Measurements from ENCODE around the gene SYNPO2. TPM values are rescaled to one million over a fixed set of nuclear protein-coding genes. Genes with fewer than 3 reads are reported as not detected.

Gene SYNPO2
- total RNA-seq, 1 experiment from 2014 or later = 0.04 TPM

DNA sequence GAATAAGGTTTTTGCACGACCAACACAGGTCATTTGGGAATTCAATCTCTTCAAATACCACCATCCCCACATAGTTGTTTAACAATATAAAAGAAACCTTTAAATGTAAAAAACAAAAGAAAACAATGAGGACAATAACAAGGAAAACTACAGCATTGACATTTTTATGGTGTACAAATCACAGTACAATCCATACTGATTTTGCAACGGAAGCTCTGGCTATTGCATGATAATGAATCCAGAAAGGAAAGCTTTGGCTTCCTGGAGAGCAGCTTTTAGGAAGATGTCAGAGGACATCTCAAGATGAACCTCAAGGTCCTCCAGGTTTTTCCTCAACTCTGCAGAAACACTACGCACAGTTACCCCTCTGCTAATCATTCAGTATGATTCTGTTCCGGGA is 135.4 kb downstream of the SYNPO2 start:
- Histone ChIP-seq H4K20me1 (ENCODE audit: low read length) (no peaks in the 10 kb centered on the region), H3K9me3 (ENCODE audit: low read length) (no peaks in the 10 kb centered on the region), H3K27me3 (ENCODE audit: low read length) (no peaks in the 10 kb centered on the region), H3K4me1 (ENCODE audit: insufficient read depth, low read length) (peaks cover 15% of the 10 kb centered on the region), H3K79me2 (ENCODE audit: low read length) (no peaks in the 10 kb centered on the region), H2AFZ (ENCODE audit: low read length) (no peak overlapping the region), H3K9ac (ENCODE audit: low read length) (no peak overlapping the region), H3K4me2 (ENCODE audit: low read length) (no peak overlapping the region), H3F3A (ENCODE audit: low read length, unreplicated experiment) (no peaks in the 10 kb centered on the region), H3K9me2 (replicated peaks; ENCODE audit: low read length) (no peaks in the 10 kb centered on the region), H3K4me3 (ENCODE audit: low read length) (no peak overlapping the region), H3K36me3 (ENCODE audit: low read depth, low read length) (no peaks in the 10 kb centered on the region), H3K27ac (ENCODE audit: low read length) (no peak overlapping the region)
- TF ChIP-seq EZH2 (IDR thresholded peaks at IDR 0.05; ENCODE audit: low read length, unreplicated experiment) (no peak), EZH2phosphoT487 (IDR thresholded peaks at IDR 0.05; ENCODE audit: borderline replicate concordance, low read length) (no peak)
- TF ChIP-seq, protein P1, sequence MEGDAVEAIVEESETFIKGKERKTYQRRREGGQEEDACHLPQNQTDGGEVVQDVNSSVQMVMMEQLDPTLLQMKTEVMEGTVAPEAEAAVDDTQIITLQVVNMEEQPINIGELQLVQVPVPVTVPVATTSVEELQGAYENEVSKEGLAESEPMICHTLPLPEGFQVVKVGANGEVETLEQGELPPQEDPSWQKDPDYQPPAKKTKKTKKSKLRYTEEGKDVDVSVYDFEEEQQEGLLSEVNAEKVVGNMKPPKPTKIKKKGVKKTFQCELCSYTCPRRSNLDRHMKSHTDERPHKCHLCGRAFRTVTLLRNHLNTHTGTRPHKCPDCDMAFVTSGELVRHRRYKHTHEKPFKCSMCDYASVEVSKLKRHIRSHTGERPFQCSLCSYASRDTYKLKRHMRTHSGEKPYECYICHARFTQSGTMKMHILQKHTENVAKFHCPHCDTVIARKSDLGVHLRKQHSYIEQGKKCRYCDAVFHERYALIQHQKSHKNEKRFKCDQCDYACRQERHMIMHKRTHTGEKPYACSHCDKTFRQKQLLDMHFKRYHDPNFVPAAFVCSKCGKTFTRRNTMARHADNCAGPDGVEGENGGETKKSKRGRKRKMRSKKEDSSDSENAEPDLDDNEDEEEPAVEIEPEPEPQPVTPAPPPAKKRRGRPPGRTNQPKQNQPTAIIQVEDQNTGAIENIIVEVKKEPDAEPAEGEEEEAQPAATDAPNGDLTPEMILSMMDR (conservative IDR thresholded peaks at IDR 0.05; ENCODE audit: low read depth, low read length) = no peak
- BruUV-seq (replicated peaks) = no TSS peak
- ATAC-seq (no peak), DNase-seq (no peak)
- ChIA-PET CTCF (no interaction called here), POLR2A (ENCODE audit: unreplicated experiment) (interaction anchor here (0.9 kb wide), 1 partner anchor 35 kb away, joined by 3 read pairs; no protein-coding TSS in a partner anchor)
- intact Hi-C loops (cut with micrococcal nuclease) = no loop called here

DNA sequence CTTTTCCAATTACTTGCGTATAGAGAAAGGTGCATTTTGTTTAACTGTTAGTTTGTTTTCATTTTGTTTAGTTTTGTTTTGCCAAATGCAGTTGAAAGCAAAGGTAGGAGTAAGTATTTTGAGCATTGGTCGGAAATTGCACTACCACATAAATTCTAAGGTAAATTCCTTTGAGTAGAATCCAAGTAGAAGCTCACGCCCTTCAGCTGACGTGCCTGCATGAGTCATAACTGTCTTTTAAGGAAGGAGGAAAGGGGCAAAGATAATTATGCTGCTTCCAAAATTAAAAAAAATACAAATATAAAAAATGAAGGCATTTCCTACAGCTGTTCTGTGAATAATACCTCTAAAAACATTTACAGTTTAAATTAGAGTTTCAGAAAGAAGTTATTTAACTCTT is 136.8 kb downstream of the SYNPO2 start:
- peak; percentile 73 for DNase-seq
- ATAC-seq = peak; percentile 89
- no peaks in the 10 kb centered on the region for H3K9me2 ChIP-seq (replicated peaks; ENCODE audit: low read length)
- peak overlapping the region; percentile 85 for H3K27ac ChIP-seq (ENCODE audit: low read length)
- peak overlapping the region; percentile 55 for H2AFZ ChIP-seq (ENCODE audit: low read length)
- no peaks in the 10 kb centered on the region for H3F3A ChIP-seq (ENCODE audit: low read length, unreplicated experiment)
- H3K9ac ChIP-seq (ENCODE audit: low read length) = peak overlapping the region; percentile 65
- peaks cover 15% of the 10 kb centered on the region for H3K4me1 ChIP-seq (ENCODE audit: insufficient read depth, low read length)
- CTCF ChIA-PET = no interaction called here
- TF ChIP-seq, protein P1 (conservative IDR thresholded peaks at IDR 0.05; ENCODE audit: low read depth, low read length) = no peak
- no peak for TF ChIP-seq EZH2 (IDR thresholded peaks at IDR 0.05; ENCODE audit: low read length, unreplicated experiment)
- no peak for TF ChIP-seq EZH2phosphoT487 (IDR thresholded peaks at IDR 0.05; ENCODE audit: borderline replicate concordance, low read length)
- intact Hi-C loops (cut with micrococcal nuclease) = loop anchor here (5.0 kb wide), 1 partner anchor 38 kb away; no protein-coding TSS in a partner anchor
- H3K4me3 ChIP-seq (ENCODE audit: low read length) = peak overlapping the region; percentile 59
- H3K27me3 ChIP-seq (ENCODE audit: low read length) = no peaks in the 10 kb centered on the region
- H3K36me3 ChIP-seq (ENCODE audit: low read depth, low read length) = no peaks in the 10 kb centered on the region
- no peaks in the 10 kb centered on the region for H3K9me3 ChIP-seq (ENCODE audit: low read length)
- H4K20me1 ChIP-seq (ENCODE audit: low read length) = no peaks in the 10 kb centered on the region
- no TSS peak for BruUV-seq (replicated peaks)
- no peaks in the 10 kb centered on the region for H3K79me2 ChIP-seq (ENCODE audit: low read length)
- peak overlapping the region; percentile 82 for H3K4me2 ChIP-seq (ENCODE audit: low read length)
- POLR2A ChIA-PET (ENCODE audit: unreplicated experiment) = no interaction called here

DNA sequence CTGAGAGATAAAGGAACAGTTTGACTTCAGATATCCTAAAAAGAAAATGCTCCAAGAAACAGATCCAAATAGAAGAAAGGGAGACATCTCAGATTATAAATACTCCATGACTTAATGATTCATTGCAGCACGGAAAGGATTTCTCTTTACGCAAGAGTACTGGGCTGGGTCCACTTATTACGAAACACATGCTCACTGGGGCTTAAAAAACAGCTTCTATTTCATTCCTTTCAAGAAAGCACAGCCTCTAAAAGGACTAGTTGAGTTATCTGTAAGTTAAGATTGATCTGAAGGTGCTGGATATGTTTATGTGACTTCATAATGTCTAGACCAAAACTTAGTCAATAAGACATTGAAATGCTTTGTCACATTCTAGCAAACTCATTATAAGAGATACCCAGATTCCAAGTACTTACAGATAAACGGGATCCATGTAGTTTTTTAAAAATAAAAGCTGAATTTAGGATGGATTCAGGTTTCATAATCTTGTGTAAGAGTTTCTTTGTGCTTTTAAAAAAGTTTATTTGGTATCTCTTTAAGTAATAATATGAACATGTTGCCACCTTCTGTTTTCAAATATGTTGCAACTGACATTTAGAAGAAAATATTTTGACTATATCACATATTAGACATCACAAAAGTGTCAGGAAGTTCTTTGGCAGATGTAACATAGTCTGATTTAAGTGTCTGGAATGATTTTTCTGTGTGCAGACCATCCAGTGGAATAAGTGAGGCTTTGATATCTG is 137.4 kb downstream of the SYNPO2 start:
- peak overlapping the region; percentile 55 for H2AFZ ChIP-seq (ENCODE audit: low read length)
- intact Hi-C loops (cut with micrococcal nuclease) = loop anchor here (5.0 kb wide), 1 partner anchor 39 kb away; no protein-coding TSS in a partner anchor
- DNase-seq = peak; percentile 60
- H3K79me2 ChIP-seq (ENCODE audit: low read length) = no peaks in the 10 kb centered on the region
- peak overlapping the region; percentile 82 for H3K4me2 ChIP-seq (ENCODE audit: low read length)
- BruUV-seq (replicated peaks) = no TSS peak
- CTCF ChIA-PET = no interaction called here
- H3F3A ChIP-seq (ENCODE audit: low read length, unreplicated experiment) = no peaks in the 10 kb centered on the region
- peak overlapping the region; percentile 65 for H3K9ac ChIP-seq (ENCODE audit: low read length)
- no peak for TF ChIP-seq EZH2 (IDR thresholded peaks at IDR 0.05; ENCODE audit: low read length, unreplicated experiment)
- TF ChIP-seq EZH2phosphoT487 (IDR thresholded peaks at IDR 0.05; ENCODE audit: borderline replicate concordance, low read length) = no peak
- TF ChIP-seq, protein P1 (conservative IDR thresholded peaks at IDR 0.05; ENCODE audit: low read depth, low read length) = no peak
- H3K27me3 ChIP-seq (ENCODE audit: low read length) = no peaks in the 10 kb centered on the region
- H4K20me1 ChIP-seq (ENCODE audit: low read length) = no peaks in the 10 kb centered on the region
- no peaks in the 10 kb centered on the region for H3K9me2 ChIP-seq (replicated peaks; ENCODE audit: low read length)
- POLR2A ChIA-PET (ENCODE audit: unreplicated experiment) = no interaction called here
- peak overlapping the region; percentile 59; the same call in 1 of the 2 replicates for H3K4me3 ChIP-seq (ENCODE audit: low read length)
- no peaks in the 10 kb centered on the region for H3K36me3 ChIP-seq (ENCODE audit: low read depth, low read length)
- H3K9me3 ChIP-seq (ENCODE audit: low read length) = no peaks in the 10 kb centered on the region
- ATAC-seq = peak; percentile 30
- H3K4me1 ChIP-seq (ENCODE audit: insufficient read depth, low read length) = peaks cover 15% of the 10 kb centered on the region
- H3K27ac ChIP-seq (ENCODE audit: low read length) = peak overlapping the region; percentile 85
